Measurements from ENCODE around the gene LRCH1. TPM values are rescaled to one million over a fixed set of nuclear protein-coding genes. Genes with fewer than 3 reads are reported as not detected.

The LRCH1 gene
- total RNA-seq, 1 experiment from 2014 or later: 10.5 TPM

- POLR2A ChIA-PET (ENCODE audit: unreplicated experiment): no interaction called here
Measured at GRCh38 chr13:46620471-46620870, 67.5 kb downstream of the LRCH1 start.

GRCh38 chr13:46621133-46621532 is 68.2 kb downstream of the LRCH1 start:
- POLR2A ChIA-PET (ENCODE audit: unreplicated experiment): no interaction called here
- CTCF ChIA-PET: no interaction called here

More at GRCh38 chr13:46620471-46620870, 67.5 kb downstream of the LRCH1 start:
- Histone ChIP-seq H3K9me2 (ENCODE audit: insufficient read depth) (no peaks in the 10 kb centered on the region), H3F3A (ENCODE audit: insufficient read depth, low read depth) (no peaks in the 10 kb centered on the region), H3K27ac (no peak overlapping the region), H3K9me3 (ENCODE audit: insufficient read depth, low read depth) (no peaks in the 10 kb centered on the region), H3K79me2 (ENCODE audit: low read depth) (0 out of 2 replicates have a peak, but pooled peaks cover 12% of the 10 kb centered on the region), H3K4me2 (no peak overlapping the region), H2AFZ (no peak overlapping the region), H4K20me1 (ENCODE audit: insufficient read depth) (peaks cover 8% of the 10 kb centered on the region; the same call in 1 of the 2 replicates), H3K4me3 (no peak overlapping the region), H3K36me3 (ENCODE audit: low read depth) (no peaks in the 10 kb centered on the region), H3K4me1 (replicated peaks; ENCODE audit: insufficient read depth) (no peaks in the 10 kb centered on the region), H3K27me3 (ENCODE audit: insufficient read depth, low read depth) (no peaks in the 10 kb centered on the region)
- no TSS peak for BruUV-seq (replicated peaks)
- CTCF ChIA-PET: no interaction called here
- intact Hi-C loops (cut with micrococcal nuclease; ENCODE audit: unreplicated experiment): no loop called here
- TF ChIP-seq EZH2 (IDR thresholded peaks at IDR 0.05; ENCODE audit: low read depth): no peak
- TF ChIP-seq, protein P1, sequence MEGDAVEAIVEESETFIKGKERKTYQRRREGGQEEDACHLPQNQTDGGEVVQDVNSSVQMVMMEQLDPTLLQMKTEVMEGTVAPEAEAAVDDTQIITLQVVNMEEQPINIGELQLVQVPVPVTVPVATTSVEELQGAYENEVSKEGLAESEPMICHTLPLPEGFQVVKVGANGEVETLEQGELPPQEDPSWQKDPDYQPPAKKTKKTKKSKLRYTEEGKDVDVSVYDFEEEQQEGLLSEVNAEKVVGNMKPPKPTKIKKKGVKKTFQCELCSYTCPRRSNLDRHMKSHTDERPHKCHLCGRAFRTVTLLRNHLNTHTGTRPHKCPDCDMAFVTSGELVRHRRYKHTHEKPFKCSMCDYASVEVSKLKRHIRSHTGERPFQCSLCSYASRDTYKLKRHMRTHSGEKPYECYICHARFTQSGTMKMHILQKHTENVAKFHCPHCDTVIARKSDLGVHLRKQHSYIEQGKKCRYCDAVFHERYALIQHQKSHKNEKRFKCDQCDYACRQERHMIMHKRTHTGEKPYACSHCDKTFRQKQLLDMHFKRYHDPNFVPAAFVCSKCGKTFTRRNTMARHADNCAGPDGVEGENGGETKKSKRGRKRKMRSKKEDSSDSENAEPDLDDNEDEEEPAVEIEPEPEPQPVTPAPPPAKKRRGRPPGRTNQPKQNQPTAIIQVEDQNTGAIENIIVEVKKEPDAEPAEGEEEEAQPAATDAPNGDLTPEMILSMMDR (conservative IDR thresholded peaks at IDR 0.05): no peak
- no peak for DNase-seq

GRCh38 chr13:46621792-46622629 is 69.0 kb downstream of the LRCH1 start:
- DNase-seq: no peak
- Histone ChIP-seq H3K27me3 (ENCODE audit: insufficient read depth, low read depth) (no peaks in the 10 kb centered on the region), H3K36me3 (ENCODE audit: low read depth) (no peaks in the 10 kb centered on the region), H3K79me2 (ENCODE audit: low read depth) (0 out of 2 replicates have a peak, but pooled peaks cover 8% of the 10 kb centered on the region), H3K4me1 (replicated peaks; ENCODE audit: insufficient read depth) (no peaks in the 10 kb centered on the region), H3K4me2 (no peak overlapping the region), H3K9me3 (ENCODE audit: insufficient read depth, low read depth) (no peaks in the 10 kb centered on the region), H3K4me3 (no peak overlapping the region), H4K20me1 (ENCODE audit: insufficient read depth) (peaks cover 8% of the 10 kb centered on the region; the same call in 1 of the 2 replicates), H3K9me2 (ENCODE audit: insufficient read depth) (no peaks in the 10 kb centered on the region), H3F3A (ENCODE audit: insufficient read depth, low read depth) (no peaks in the 10 kb centered on the region), H2AFZ (no peak overlapping the region), H3K27ac (no peak overlapping the region)
- BruUV-seq (replicated peaks): no TSS peak
- no peak for TF ChIP-seq EZH2 (IDR thresholded peaks at IDR 0.05; ENCODE audit: low read depth)
- TF ChIP-seq, protein P1 (conservative IDR thresholded peaks at IDR 0.05): no peak
- ChIA-PET CTCF (no interaction called here), POLR2A (ENCODE audit: unreplicated experiment) (no interaction called here)
- intact Hi-C loops (cut with micrococcal nuclease; ENCODE audit: unreplicated experiment): no loop called here

More at GRCh38 chr13:46621133-46621532, 68.2 kb downstream of the LRCH1 start:
- Histone ChIP-seq H3K36me3 (ENCODE audit: low read depth) (no peaks in the 10 kb centered on the region), H3K27ac (no peak overlapping the region), H3K9me2 (ENCODE audit: insufficient read depth) (no peaks in the 10 kb centered on the region), H4K20me1 (ENCODE audit: insufficient read depth) (peaks cover 8% of the 10 kb centered on the region; the same call in 1 of the 2 replicates), H3K4me3 (no peak overlapping the region), H3K4me2 (no peak overlapping the region), H3K9me3 (ENCODE audit: insufficient read depth, low read depth) (no peaks in the 10 kb centered on the region), H3F3A (ENCODE audit: insufficient read depth, low read depth) (no peaks in the 10 kb centered on the region), H3K79me2 (ENCODE audit: low read depth) (0 out of 2 replicates have a peak, but pooled peaks cover 8% of the 10 kb centered on the region), H2AFZ (no peak overlapping the region), H3K4me1 (replicated peaks; ENCODE audit: insufficient read depth) (no peaks in the 10 kb centered on the region), H3K27me3 (ENCODE audit: insufficient read depth, low read depth) (no peaks in the 10 kb centered on the region)
- DNase-seq: no peak
- TF ChIP-seq EZH2 (IDR thresholded peaks at IDR 0.05; ENCODE audit: low read depth): no peak
- TF ChIP-seq, protein P1 (conservative IDR thresholded peaks at IDR 0.05): no peak
- no TSS peak for BruUV-seq (replicated peaks)
- intact Hi-C loops (cut with micrococcal nuclease; ENCODE audit: unreplicated experiment): no loop called here

All from PC-9 (cell line).